ENCODE results near the gene SNX20.

- no peak for TF ChIP-seq POLR2AphosphoS5 (IDR thresholded peaks at IDR 0.05; ENCODE audit: low read depth, low read length)
- TF ChIP-seq SIN3A (IDR thresholded peaks at IDR 0.05; ENCODE audit: borderline replicate concordance, insufficient read depth, low read length) = no peak
- TF ChIP-seq REST (IDR thresholded peaks at IDR 0.05; ENCODE audit: insufficient read depth in 1 of 2, low read depth in 2 of 2, low read length in 2 of 2) = no peak
Measured at GRCh38 chr16:50630394-50631020, 50.6 kb downstream of the SNX20 start.

Measured in PFSK-1 (cell line).